Muscle of back (tissue), 11 donors: ENCODE measurements around the gene FGF14. TPM values are rescaled to one million over a fixed set of nuclear protein-coding genes. Genes with fewer than 3 reads are reported as not detected.

ENCODE experiments used
- DNase-seq, 3 donors: peaks; one replicate each; pipeline versions ENCODE4 v3.0.0 to v3.0.0-alpha.2; 2013
- polyA plus RNA-seq, 10 donors: library from polyadenylated mRNA; unstranded; fragments of 120-200 nt; gene quantifications; one replicate each; pipeline ENCODE4 v1.2.1, GENCODE V29; 2013; ENCODE audit not compliant: insufficient read length in 10 of 10

Gene FGF14
- polyA plus RNA-seq, 10 donors = 0.17 to 1.6 (median 0.60) TPM

- no peak for DNase-seq
Measured at GRCh38 chr13:101661839-101662238, 740.0 kb downstream of the FGF14 start.

Other genes with a start within 250 kb of the FGF14 start
- 10 to 100 TPM; 40.6 to 69.2 (median 54.9) TPM for gene TPP2, start 194.9 kb upstream of the FGF14 start, polyA plus RNA-seq